Heart left ventricle (tissue), 13 donors: Measurements from ENCODE around the gene SWI5.

Experiments
- POLR2A ChIP-seq, 2 donors: fragments of 450-650 bp; IDR thresholded peaks; one replicate each; pipeline ENCODE4 v1.6.1; 2017; ENCODE audit warnings: antibody characterized with exemption in 2 of 2, mild to moderate bottlenecking in 2 of 2, moderate library complexity in 2 of 2
- TF ChIP-seq, protein P1 (sequence below), 12 donors: fragments of 200-600 bp; sonication (generic) in 4 of 12; IDR thresholded peaks; one replicate each; pipeline versions ENCODE4 v1.5.0 to v1.8.0; 2018 to 2022; ENCODE audit warnings: antibody characterized with exemption in 12 of 12, mild to moderate bottlenecking in 5 of 12
- donor health status: ischemic (EF 13 %, LVEDD 7.1; RV severe dilation, severe dysfunction).
- donor health status: DM: no; HTN: yes; CAD: no.
- donor health status: DM: no; HTN: no; CAD: no.
- donor health status: ischemic (EF 25% LVEDD 6.9; RV normal size, moderate dysfunction).
- donor health status: ischemic (EF 25% LVEDD 5.7; RV mildly dilated, moderate dysfunction).
- donor health status: ischemic (EF 35%, LVEDD 5.7; RV mildly dilated, moderate dysfunction).
- donor health status: nonischemic (EF 11% LVEDD 7.7; RV severe dilation, severe dysfunction).
- donor health status: DM: yes; HTN: yes; CAD: no.
- donor health status: PGD.
- donor health status: ischemic (EF 29% LVEDD 5.4; RV normal size, mild dysfunction).
- donor health status: nonischemic (EF 23%, LVEDD 6.1; RV moderate dilation, normal function).

DNA sequence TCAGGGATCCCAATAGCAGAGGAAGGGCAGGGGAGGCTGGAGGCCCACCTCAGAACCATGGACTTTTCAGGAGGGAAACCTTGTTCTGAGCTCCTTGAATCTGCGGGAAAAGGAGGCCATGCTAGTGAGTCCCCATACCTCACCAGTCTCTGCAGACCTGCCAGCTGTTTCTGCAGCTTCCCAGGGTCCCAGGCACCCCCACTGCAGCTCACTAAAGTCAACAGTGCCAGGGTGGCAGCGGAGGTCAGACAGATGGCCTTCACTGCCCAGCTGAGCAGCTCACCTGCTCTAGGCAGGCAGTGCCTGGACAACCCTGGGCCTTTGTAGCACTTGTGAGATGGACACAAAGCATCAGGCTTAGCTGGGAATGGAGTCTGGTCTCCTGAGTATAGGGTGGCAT lies 59.8 kb downstream of the SWI5 start:
- TF ChIP-seq, protein P1, sequence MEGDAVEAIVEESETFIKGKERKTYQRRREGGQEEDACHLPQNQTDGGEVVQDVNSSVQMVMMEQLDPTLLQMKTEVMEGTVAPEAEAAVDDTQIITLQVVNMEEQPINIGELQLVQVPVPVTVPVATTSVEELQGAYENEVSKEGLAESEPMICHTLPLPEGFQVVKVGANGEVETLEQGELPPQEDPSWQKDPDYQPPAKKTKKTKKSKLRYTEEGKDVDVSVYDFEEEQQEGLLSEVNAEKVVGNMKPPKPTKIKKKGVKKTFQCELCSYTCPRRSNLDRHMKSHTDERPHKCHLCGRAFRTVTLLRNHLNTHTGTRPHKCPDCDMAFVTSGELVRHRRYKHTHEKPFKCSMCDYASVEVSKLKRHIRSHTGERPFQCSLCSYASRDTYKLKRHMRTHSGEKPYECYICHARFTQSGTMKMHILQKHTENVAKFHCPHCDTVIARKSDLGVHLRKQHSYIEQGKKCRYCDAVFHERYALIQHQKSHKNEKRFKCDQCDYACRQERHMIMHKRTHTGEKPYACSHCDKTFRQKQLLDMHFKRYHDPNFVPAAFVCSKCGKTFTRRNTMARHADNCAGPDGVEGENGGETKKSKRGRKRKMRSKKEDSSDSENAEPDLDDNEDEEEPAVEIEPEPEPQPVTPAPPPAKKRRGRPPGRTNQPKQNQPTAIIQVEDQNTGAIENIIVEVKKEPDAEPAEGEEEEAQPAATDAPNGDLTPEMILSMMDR (IDR thresholded peaks at IDR 0.05) = no peak
- no peak for TF ChIP-seq POLR2A (IDR thresholded peaks at IDR 0.05)
